HG03175 (cell line): ENCODE measurements around the gene PHB1.
A peak's percentile ranks its signal among the peaks of the same experiment; 100 is the strongest.
"Not testable (repeated sequence)": the region's sequence is repeated elsewhere in the genome, so short reads cannot be mapped to it uniquely, and the experiment has no call there.

Experiments used
- ATAC-seq: cut with Tn5 transposase; IDR thresholded peaks from one replicate; pipeline ENCODE4 v1.9.1; 2021; ENCODE audit warnings: mild to moderate bottlenecking, moderate library complexity; ENCODE audit not compliant: unreplicated experiment

The PHB1 gene

DNA sequence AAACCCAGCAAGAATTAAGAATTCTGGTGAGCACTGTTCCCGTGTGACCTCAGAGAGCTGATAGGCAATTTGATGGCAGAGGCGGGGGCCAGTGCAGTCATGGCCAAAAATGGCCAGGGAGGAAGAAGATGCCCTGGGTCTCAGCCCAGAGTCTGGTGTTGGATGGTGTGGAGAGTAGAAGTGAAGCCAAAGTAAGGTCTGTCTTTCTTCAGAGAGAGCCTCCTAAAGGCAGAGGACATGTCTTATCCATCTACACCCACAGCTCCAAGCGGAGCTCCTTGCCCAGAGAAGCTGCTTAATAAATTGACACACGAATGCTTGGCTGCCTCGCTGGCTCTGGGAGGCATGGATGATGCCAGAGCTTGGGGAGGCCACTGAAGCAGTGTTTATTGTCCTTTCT is 32.9 kb downstream of the PHB1 start:
- no peak for ATAC-seq

DNA sequence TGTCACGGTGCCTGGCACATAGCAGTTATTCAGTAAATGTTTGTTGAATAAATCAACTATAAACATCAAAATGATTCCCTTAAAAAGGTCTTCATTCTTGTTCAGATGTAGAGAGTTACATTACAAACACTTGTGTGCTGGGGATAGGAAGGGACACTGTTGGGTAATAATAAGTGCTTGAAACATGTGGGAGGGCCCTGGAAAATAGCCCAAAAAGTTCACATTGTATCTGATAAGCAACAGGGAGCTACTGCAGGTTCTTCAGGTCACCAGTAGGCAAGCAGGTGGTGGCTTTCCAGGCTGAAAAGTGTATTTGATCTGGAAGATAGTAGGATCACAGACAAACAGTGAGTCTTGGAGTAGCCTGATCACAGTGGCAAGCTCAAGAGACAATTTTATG is 33.6 kb downstream of the PHB1 start:
- ATAC-seq: no peak

GRCh38 chr17:49379926-49380325 is 34.8 kb downstream of the PHB1 start:
- no peak for ATAC-seq

- ATAC-seq: no peak
Observed at GRCh38 chr17:49378311-49378710, 36.4 kb downstream of the PHB1 start.

- no peak for ATAC-seq
Observed at GRCh38 chr17:49375544-49375943, 39.1 kb downstream of the PHB1 start.

- no peak for ATAC-seq
Observed at GRCh38 chr17:49373115-49373514, 41.6 kb downstream of the PHB1 start.

DNA sequence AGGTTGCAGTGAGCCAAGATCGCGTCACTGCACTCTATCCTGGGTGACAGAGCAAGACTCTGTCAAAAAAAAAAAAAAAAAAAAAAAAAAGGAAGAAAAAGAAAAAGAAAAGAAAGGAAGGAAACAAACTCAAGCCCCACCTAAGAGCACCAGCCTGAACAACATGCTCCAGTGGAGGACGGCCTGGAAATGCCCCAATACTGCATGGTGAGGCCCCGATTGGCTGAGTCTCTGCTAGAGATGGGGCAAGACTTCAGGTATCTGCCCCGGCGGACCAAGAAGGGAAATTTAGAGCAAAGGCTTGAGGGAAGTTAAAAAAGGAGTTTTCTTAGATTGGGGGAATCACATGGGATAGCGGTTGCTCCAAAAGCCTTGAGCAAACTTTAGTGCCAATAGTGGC is 42.3 kb downstream of the PHB1 start:
- ATAC-seq: no peak

GRCh38 chr17:49370971-49371834 is 43.5 kb downstream of the PHB1 start:
- no peak for ATAC-seq

DNA sequence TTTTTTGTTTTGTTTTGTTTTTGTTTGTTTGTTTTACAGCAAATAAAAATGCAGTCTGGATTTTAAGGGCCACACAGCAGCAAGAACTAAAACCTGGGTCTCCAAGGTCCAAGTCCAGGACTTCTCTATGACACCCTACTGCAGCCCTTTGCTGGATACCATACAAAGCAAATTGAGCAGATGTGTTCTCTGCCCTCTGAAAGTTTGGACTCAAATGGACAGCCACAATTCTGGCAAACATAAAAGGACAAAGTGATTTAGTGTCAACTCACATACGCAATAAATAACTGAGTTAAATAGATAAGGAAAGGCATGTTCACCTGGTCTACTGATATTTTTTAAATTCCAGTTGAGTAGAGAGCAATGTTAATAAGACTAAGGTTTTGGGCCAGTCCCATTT is 44.9 kb downstream of the PHB1 start:
- ATAC-seq: no peak

- ATAC-seq: no peak
Observed at GRCh38 chr17:49369089-49369488, 45.6 kb downstream of the PHB1 start.

- no peak for ATAC-seq
Observed at GRCh38 chr17:49365667-49366066, 49.0 kb downstream of the PHB1 start.

DNA sequence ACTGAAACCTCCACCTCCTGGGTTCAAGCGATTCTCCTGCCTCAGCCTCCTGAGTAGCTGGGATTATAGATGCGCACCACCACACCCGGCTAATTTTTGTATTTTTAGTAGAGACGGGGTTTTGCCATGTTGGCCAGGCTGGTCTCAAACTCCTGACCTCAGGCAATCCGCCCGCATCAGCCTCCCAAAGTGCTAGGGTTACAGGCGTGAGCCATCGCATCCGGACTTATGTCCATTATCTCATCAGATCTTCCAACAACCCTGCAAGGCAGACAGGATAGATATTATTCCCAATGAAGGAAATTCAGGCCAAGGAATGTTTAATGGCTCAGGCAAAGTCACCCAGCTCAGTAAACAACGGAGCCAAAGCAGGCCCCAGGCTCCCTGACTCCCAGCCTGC is 49.6 kb downstream of the PHB1 start:
- ATAC-seq: not testable (repeated sequence)

GRCh38 chr17:49364119-49364518 is 50.6 kb downstream of the PHB1 start:
- no peak for ATAC-seq

DNA sequence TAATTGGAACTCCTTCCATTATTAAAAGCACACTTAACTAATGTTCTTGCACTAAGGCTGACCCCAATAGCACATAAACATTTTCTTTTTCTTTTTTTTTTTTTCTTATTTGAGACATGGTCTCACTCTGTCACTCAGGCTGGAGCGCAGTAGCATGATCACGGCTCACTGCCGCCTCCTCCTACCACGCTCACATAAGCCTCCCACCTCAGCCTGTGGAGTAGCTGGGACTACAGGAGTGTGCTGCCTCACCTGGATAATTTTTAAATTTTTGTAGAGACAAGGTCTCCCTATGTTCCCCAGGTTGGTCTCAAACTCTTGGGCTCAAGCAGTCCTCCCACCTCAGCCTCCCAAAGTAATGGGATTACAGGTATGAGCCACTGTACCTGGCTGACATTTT is 51.4 kb downstream of the PHB1 start:
- no peak for ATAC-seq

DNA sequence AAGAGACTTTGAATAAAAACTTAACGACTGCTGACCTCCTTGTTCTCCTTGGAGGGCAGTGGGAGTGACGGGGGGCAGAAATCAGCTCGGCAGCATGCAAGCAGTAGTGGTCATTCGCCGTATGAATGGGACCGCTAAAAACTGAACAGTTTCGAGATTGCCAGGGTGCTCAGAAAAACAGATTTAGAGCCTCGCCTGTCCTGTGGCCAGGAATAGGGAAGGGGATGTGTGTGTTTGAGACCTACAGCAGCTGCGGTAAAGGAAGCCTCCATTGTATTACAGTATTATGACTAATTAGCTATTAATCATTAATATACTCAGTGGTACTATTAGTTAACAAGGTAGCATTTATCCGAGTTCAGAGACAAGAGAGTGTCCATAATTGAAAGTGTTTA is 52.0 kb downstream of the PHB1 start:
- no peak for ATAC-seq

DNA sequence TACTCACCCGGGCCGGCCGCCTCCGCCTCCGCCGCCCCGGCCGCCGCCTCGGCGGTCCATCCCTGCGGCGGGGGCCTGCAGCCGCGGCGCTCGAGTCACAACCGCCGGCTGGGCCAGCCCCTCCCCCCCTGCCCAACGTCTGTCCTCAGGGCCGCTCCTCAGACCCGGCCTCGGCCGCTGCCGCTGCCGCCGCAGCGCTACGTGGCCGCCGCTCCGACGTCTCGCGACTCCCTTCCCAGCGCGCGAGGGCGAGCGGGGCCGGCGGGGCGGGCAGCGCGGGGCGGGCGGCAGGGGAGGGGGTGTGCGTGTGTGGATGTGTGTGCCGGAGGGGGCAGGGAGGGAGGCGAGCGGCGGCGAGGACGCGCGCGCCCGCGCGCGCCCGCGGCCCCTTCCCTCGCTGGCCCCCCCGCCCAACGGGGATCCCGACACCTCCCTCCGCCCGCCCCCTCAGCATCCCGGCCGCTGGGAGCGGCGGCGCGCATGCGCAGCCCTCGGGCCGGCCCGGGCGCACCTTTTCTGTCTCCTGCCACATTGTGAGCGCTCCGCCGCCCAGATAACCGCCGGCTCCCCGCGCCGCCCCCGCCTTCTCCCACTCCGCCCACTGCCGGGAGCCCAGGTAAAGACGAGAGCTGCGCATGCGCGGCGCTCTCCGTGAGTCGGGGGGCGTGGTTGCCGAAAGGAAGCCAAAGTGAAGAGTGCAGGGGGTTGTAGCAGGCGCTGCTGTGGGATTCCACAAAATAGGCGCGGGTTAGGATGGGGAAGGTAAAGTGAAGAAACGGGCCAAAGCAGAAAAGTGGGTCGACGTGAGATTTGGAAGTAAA is 52.6 kb downstream of the PHB1 start, which contains the start of gene ZNF652:
ZNF652 (minus strand) TSS at position 349 of the 821 bp plus-strand sequence. CDS start 44,525 bp downstream, outside the sequence.
- ATAC-seq: peak; percentile 68

GRCh38 chr17:49361129-49361901 is 53.4 kb downstream of the PHB1 start:
- peak; percentile 25 for ATAC-seq

- no peak for ATAC-seq
Observed at GRCh38 chr17:49360796-49361128, 53.9 kb downstream of the PHB1 start.

DNA sequence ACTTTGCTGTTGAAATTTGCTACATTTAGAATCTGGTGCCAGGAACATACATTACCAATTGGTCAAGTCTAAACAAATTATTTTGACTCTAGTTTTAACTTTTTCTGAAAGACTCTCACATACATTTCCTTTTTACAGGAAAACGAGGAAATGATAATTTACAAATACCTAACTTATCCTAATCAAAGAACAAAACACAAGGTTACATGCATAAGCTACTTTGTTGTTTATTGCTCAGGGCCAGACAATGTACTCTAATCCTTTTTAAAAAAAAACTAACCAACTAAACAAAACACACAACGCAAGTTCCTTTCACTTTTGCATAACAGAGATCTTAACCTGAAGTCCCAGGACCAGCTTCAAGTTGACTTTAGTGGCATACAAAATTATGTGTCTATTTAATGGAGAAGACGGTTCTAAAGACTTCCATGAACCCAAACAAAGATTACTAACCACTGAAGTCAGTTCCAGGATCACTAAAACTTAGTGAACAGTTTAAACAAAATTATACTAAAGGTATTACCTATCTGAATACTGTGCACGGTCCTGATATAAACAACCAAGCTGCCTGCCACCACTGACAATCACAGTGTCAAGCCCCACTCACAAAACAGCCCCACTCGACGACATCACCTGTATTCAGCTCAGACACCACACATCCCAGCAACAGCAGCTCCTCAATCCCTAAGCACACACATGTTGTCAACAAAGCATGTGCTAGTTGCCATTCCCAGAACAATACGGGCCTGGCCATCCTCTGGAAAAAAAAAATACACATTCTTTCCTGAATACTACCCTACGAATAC is 54.5 kb downstream of the PHB1 start:
- ATAC-seq: no peak

GRCh38 chr17:49358641-49359247 is 55.9 kb downstream of the PHB1 start:
- ATAC-seq: peak; percentile 24
